Adrenal gland (tissue), 12 donors: ENCODE data around the gene HCK. TPM values are rescaled to one million over a fixed set of nuclear protein-coding genes. Genes with fewer than 3 reads are reported as not detected.

Source experiments
- DNase-seq, 7 donors: peaks; one replicate each; pipeline ENCODE4 v3.0.0-alpha.2; 2019 to 2020
- H3K27ac ChIP-seq, 5 donors: fragments of 200-600 bp; sonication (generic) in 4 of 5; 1 replicate in 3 of 5; 2 replicates in 2 of 5; pipeline versions ENCODE4 v1.5.1 to v1.8.0; 2016 to 2020; ENCODE audit warnings: mild to moderate bottlenecking in 1 of 5
- H3K27me3 ChIP-seq: fragments of 200-600 bp; 2 replicates; pipeline ENCODE4 v1.8.0; 2021
- H3K36me3 ChIP-seq, 2 donors: fragments of 200-600 bp; replicated peaks in 1 of 2; 1 replicate in 1 of 2; 2 replicates in 1 of 2; pipeline versions ENCODE4 v1.5.1 to v1.8.0; 2018 to 2022
- H3K4me1 ChIP-seq, 2 donors: fragments of 200-600 bp; replicated peaks in 1 of 2; 1 replicate in 1 of 2; 2 replicates in 1 of 2; pipeline versions ENCODE4 v1.5.1 to v1.8.0; 2018 to 2021
- H3K4me3 ChIP-seq, 4 donors: fragments of 200-600 bp; sonication (generic) in 3 of 4; one replicate each; pipeline ENCODE4 v1.5.1; 2016 to 2018
- H3K9me3 ChIP-seq, 3 donors: fragments of 200-600 bp; sonication (generic) in 1 of 3; replicated peaks in 1 of 3; 1 replicate in 2 of 3; 2 replicates in 1 of 3; pipeline versions ENCODE4 v1.5.1 to v1.8.0; 2016 to 2021
- CTCF ChIP-seq, 6 experiments: fragments of 450-650 bp in 4 of 6; fragments of 200-600 bp in 2 of 6; sonication (generic) in 1 of 6; IDR thresholded peaks; 1 replicate in 5 of 6; 2 replicates in 1 of 6; pipeline versions ENCODE4 v1.5.1 to v1.8.0; 2016 to 2021; ENCODE audit warnings: antibody characterized with exemption in 6 of 6, mild to moderate bottlenecking in 2 of 6, moderate library complexity in 1 of 6
- POLR2A ChIP-seq, 2 donors: fragments of 450-650 bp; IDR thresholded peaks; one replicate each; pipeline ENCODE4 v1.6.1; 2017; ENCODE audit warnings: antibody characterized with exemption in 2 of 2, mild to moderate bottlenecking in 2 of 2, moderate library complexity in 1 of 2
- WGBS, 4 donors: extraction: QIAGEN DNeasy Blood & Tissue Kit in 2 of 4; methylation state at CpG; one replicate each; pipeline versions ENCODE4 v1.1.5 to v1.1.7; 2013 to 2017; 5-methylcytosine and 5-hydroxymethylcytosine counted together
- intact Hi-C, 2 donors: fragments of 100-400 bp; cut with DNase I; formaldehyde crosslinking; loops; one replicate each; pipeline versions ENCODE4 v1.14.1 to v1.15.0; 2022 to 2023
- polyA plus RNA-seq, 3 donors: library from polyadenylated mRNA; stranded (reverse); fragments of 200-250 nt in 2 of 3; fragments of 350-450 nt in 1 of 3; fragmentation: Illumina TruSeq in 1 of 3; extraction: RNeasy Lipid Tissue Mini Kit (QIAGEN cat#74804) in 1 of 3; gene quantifications; one replicate each; pipeline ENCODE4 v1.2.3, GENCODE V29; 2013 to 2014
- total RNA-seq, 9 donors: library from RNA; depleted of rRNA in 4 of 9; stranded (reverse); fragments of >200 nt in 4 of 9; fragments of 120-200 nt in 1 of 9; fragmentation: NEBNext Ultra II Directional in 1 of 9; extraction: Animal tissue kit (Norgen Biotek cat#: 25700) in 1 of 9; gene quantifications; one replicate each; pipeline versions ENCODE4 v1.1.0 to v1.2.4, GENCODE V29; 2013 to 2023
- donor health status: healthy with polysubstance abuse.
- donor health status: Bipolar disorder and iron deficiency.
- donor health status: DM: yes; HTN: yes; CAD: no.
- donor health status: DM: no; HTN: no; CAD: no.
- donor health status: DM: no; HTN: no; CAD: no.
- donor health status: DM: yes; HTN: yes; CAD: no.

The HCK gene
- total and polyA plus RNA-seq, 12 donors, result 3.7 to 49.8 (median 17.0) TPM

- no peak for DNase-seq
- no peaks in the 10 kb centered on the region for H3K9me3 ChIP-seq
- no peaks in the 10 kb centered on the region for H3K36me3 ChIP-seq
- H3K4me1 ChIP-seq, result no peaks in the 10 kb centered on the region
- WGBS, 4 donors, result 68 to 78% (median 74%) methylated on average over 8 of the region's 8 CpGs
- TF ChIP-seq CTCF (IDR thresholded peaks at IDR 0.05) (no peak), POLR2A (IDR thresholded peaks at IDR 0.05) (no peak)
- H3K27me3 ChIP-seq, result peaks cover 8% of the 10 kb centered on the region
- H3K27ac ChIP-seq, result no peak overlapping the region
- intact Hi-C loops, result loop anchor here in 1 of 2 donors (10.0 kb wide), 1 partner anchor 181 kb away; no protein-coding TSS in a partner anchor
- no peak overlapping the region for H3K4me3 ChIP-seq
Measured at GRCh38 chr20:32035426-32035779, 16.6 kb upstream of the HCK start.

GRCh38 chr20:32036252-32036651 lies 15.8 kb upstream of the HCK start:
- Histone ChIP-seq H3K9me3 (no peaks in the 10 kb centered on the region), H3K36me3 (no peaks in the 10 kb centered on the region), H3K4me1 (no peaks in the 10 kb centered on the region), H3K4me3 (no peak overlapping the region), H3K27me3 (peaks cover 8% of the 10 kb centered on the region), H3K27ac (no peak overlapping the region)
- no peak for TF ChIP-seq POLR2A (IDR thresholded peaks at IDR 0.05)
- TF ChIP-seq CTCF (IDR thresholded peaks at IDR 0.05), result no peak
- intact Hi-C loops, result loop anchor here in 1 of 2 donors (10.0 kb wide), 1 partner anchor 181 kb away; no protein-coding TSS in a partner anchor
- WGBS, 4 donors, result 47 to 62% (median 53%) methylated on average over 4 of the region's 4 CpGs
- no peak for DNase-seq

- Histone ChIP-seq H3K27ac (no peak overlapping the region), H3K4me3 (no peak overlapping the region), H3K36me3 (no peaks in the 10 kb centered on the region), H3K4me1 (no peaks in the 10 kb centered on the region), H3K27me3 (peaks cover 8% of the 10 kb centered on the region), H3K9me3 (no peaks in the 10 kb centered on the region)
- DNase-seq, result no peak
- intact Hi-C loops, result loop anchor here in 1 of 2 donors (10.0 kb wide), 1 partner anchor 182 kb away; no protein-coding TSS in a partner anchor
- no peak for TF ChIP-seq POLR2A (IDR thresholded peaks at IDR 0.05)
- no peak for TF ChIP-seq CTCF (IDR thresholded peaks at IDR 0.05)
- 48 to 59% (median 52%) methylated on average over 10 of the region's 10 CpGs for WGBS, 4 donors
Measured at GRCh38 chr20:32036716-32037485, 15.1 kb upstream of the HCK start.

- Histone ChIP-seq H3K27ac (no peak overlapping the region), H3K27me3 (peaks cover 8% of the 10 kb centered on the region), H3K9me3 (no peaks in the 10 kb centered on the region), H3K36me3 (no peaks in the 10 kb centered on the region), H3K4me1 (no peaks in the 10 kb centered on the region), H3K4me3 (no peak overlapping the region)
- no peak for DNase-seq
- 54 to 85% (median 69%) methylated on average over 4 of the region's 4 CpGs for WGBS, 4 donors
- TF ChIP-seq POLR2A (IDR thresholded peaks at IDR 0.05) (no peak), CTCF (IDR thresholded peaks at IDR 0.05) (no peak)
- intact Hi-C loops, result loop anchor here in 1 of 2 donors (10.0 kb wide), 1 partner anchor 183 kb away; no protein-coding TSS in a partner anchor
Measured at GRCh38 chr20:32037929-32038328, 14.1 kb upstream of the HCK start.
